Psoas muscle (tissue), 8 donors: Measurements from ENCODE around the gene SALL3. TPM values are rescaled to one million over a fixed set of nuclear protein-coding genes. Genes with fewer than 3 reads are reported as not detected.

Experiments
- ATAC-seq, 4 donors: fragments of 200-7000 bp; cut with Tn5 transposase; one replicate each; pipeline ENCODE4 v1.9.1; 2020; ENCODE audit warnings: moderate library complexity in 3 of 4, mild to moderate bottlenecking in 2 of 4
- DNase-seq, 2 donors: peaks; one replicate each; pipeline ENCODE4 v3.0.0-alpha.2; 2020
- H3K27ac ChIP-seq: fragments of 200-600 bp; one replicate; pipeline ENCODE4 v1.8.0; 2022
- H3K27me3 ChIP-seq, 3 donors: fragments of 200-600 bp in 1 of 3; one replicate each; pipeline versions ENCODE4 v1.6.1 to v1.8.0; 2013 to 2022; ENCODE audit warnings: low read length in 2 of 3, mild to moderate bottlenecking in 2 of 3, moderate library complexity in 1 of 3; ENCODE audit not compliant: insufficient read depth in 3 of 3
- H3K36me3 ChIP-seq, 2 donors: fragments of 200-600 bp in 1 of 2; one replicate each; pipeline versions ENCODE4 v1.6.1 to v1.8.0; 2013 to 2022; ENCODE audit warnings: low read depth in 1 of 2, mild to moderate bottlenecking in 1 of 2, moderate library complexity in 1 of 2; ENCODE audit not compliant: insufficient read depth in 1 of 2
- H3K4me1 ChIP-seq: fragments of 200-600 bp; one replicate; pipeline ENCODE4 v1.8.0; 2022
- H3K4me3 ChIP-seq: fragments of 200-600 bp; one replicate; pipeline ENCODE4 v1.8.0; 2022; ENCODE audit warnings: mild to moderate bottlenecking
- H3K9me3 ChIP-seq: fragments of 200-600 bp; one replicate; pipeline ENCODE4 v1.8.0; 2022
- CTCF ChIP-seq: fragments of 200-600 bp; IDR thresholded peaks from one replicate; pipeline ENCODE4 v1.8.0; 2022; ENCODE audit warnings: antibody characterized with exemption
- WGBS, 3 donors: extraction: QIAGEN DNeasy Blood & Tissue Kit; methylation state at CpG; one replicate each; pipeline versions ENCODE4 v1.1.6 to v1.1.7; 2013; 5-methylcytosine and 5-hydroxymethylcytosine counted together
- intact Hi-C, 2 donors: fragments of 100-400 bp; cut with DNase I; formaldehyde crosslinking; loops; one replicate each; pipeline versions ENCODE4 v1.11.0 to v1.14.2; 2022
- polyA plus RNA-seq, 3 donors: library from polyadenylated mRNA; stranded (reverse); fragments of 200-250 nt; gene quantifications; one replicate each; pipeline ENCODE4 v1.2.3, GENCODE V29; 2013
- total RNA-seq, 4 donors: library from RNA; stranded (reverse); fragmentation: NEBNext Ultra II Directional in 2 of 4; extraction: Animal tissue kit (Norgen Biotek cat#: 25700) in 2 of 4; gene quantifications; one replicate each; pipeline versions ENCODE4 v1.2.1 to v1.2.4, GENCODE V29; 2021 to 2023
- donor health status: healthy with polysubstance abuse.
- donor health status: DM: no; HTN: no; CAD: no; lungs with moderate emphysema.
- donor health status: Bipolar disorder and iron deficiency.
- donor health status: healthy.
- donor health status: DM: yes; HTN: yes; CAD: no.
- donor health status: DM: no; HTN: no; CAD: no.
- donor health status: DM: no; HTN: no; CAD: no.
- donor health status: DM: yes; HTN: yes; CAD: no.

SALL3 gene
- total and polyA plus RNA-seq, 7 donors, result 0.01 to 0.32 TPM; not detected in 5

- 0 to 3% (median 3%) methylated on average over 24 to 71 of the region's 71 CpGs for WGBS, 3 donors
- no peak for DNase-seq
- no peak for TF ChIP-seq CTCF
- no peak for ATAC-seq
- Histone ChIP-seq H3K27me3 (peaks cover 16 to 91% (median 44%) of the 10 kb centered on the region in 3 donors), H3K4me1 (no peaks in the 10 kb centered on the region), H3K9me3 (no peaks in the 10 kb centered on the region), H3K27ac (no peak overlapping the region), H3K4me3 (peak overlapping the region; percentile 49), H3K36me3 (no peaks in the 10 kb centered on the region)
- intact Hi-C loops, result loop anchor here in 1 of 2 donors (10.0 kb wide), 1 partner anchor 264 kb away; no protein-coding TSS in a partner anchor
Observed at GRCh38 chr18:78980279-78980771, 707 bp downstream of the SALL3 start.

- ATAC-seq (no peak), DNase-seq (no peak)
- Histone ChIP-seq H3K27ac (no peak overlapping the region), H3K4me1 (no peaks in the 10 kb centered on the region), H3K36me3 (no peaks in the 10 kb centered on the region), H3K27me3 (peaks cover 13 to 91% (median 45%) of the 10 kb centered on the region in 3 donors), H3K9me3 (no peaks in the 10 kb centered on the region), H3K4me3 (peak overlapping the region; percentile 49)
- intact Hi-C loops, result loop anchor here in 1 of 2 donors (10.0 kb wide), 1 partner anchor 264 kb away; no protein-coding TSS in a partner anchor
- 2 to 5% (median 2%) methylated on average over 54 to 68 of the region's 68 CpGs for WGBS, 3 donors
- no peak for TF ChIP-seq CTCF
Observed at GRCh38 chr18:78980777-78981380, 1.3 kb downstream of the SALL3 start.

GRCh38 chr18:78981394-78981831 lies 1.8 kb downstream of the SALL3 start:
- H3K4me3 ChIP-seq, result no peak overlapping the region
- no peaks in the 10 kb centered on the region for H3K4me1 ChIP-seq
- peaks cover 15 to 91% (median 48%) of the 10 kb centered on the region in 3 donors for H3K27me3 ChIP-seq
- ATAC-seq (no peak), DNase-seq (no peak)
- H3K27ac ChIP-seq, result no peak overlapping the region
- no peaks in the 10 kb centered on the region for H3K9me3 ChIP-seq
- 15 to 19% (median 16%) methylated on average over 13 of the region's 13 CpGs for WGBS, 3 donors
- no peak for TF ChIP-seq CTCF
- H3K36me3 ChIP-seq, result no peaks in the 10 kb centered on the region
- intact Hi-C loops, result loop anchor here in 1 of 2 donors (10.0 kb wide), 1 partner anchor 263 kb away; no protein-coding TSS in a partner anchor

- ATAC-seq (no peak), DNase-seq (no peak)
- TF ChIP-seq CTCF, result no peak
- intact Hi-C loops, result loop anchor here in 1 of 2 donors (10.0 kb wide), 1 partner anchor 263 kb away; no protein-coding TSS in a partner anchor
- H3K36me3 ChIP-seq, result no peaks in the 10 kb centered on the region
- WGBS, 3 donors, result 10 to 14% (median 13%) methylated on average over 14 of the region's 14 CpGs
- H3K4me1 ChIP-seq, result no peaks in the 10 kb centered on the region
- peaks cover 18 to 91% (median 45%) of the 10 kb centered on the region in 3 donors for H3K27me3 ChIP-seq
- H3K27ac ChIP-seq, result no peak overlapping the region
- H3K9me3 ChIP-seq, result no peaks in the 10 kb centered on the region
- no peak overlapping the region for H3K4me3 ChIP-seq
Observed at GRCh38 chr18:78981989-78982620, 2.5 kb downstream of the SALL3 start.
